Measurements from ENCODE around the gene FRMD4B. TPM values are rescaled to one million over a fixed set of nuclear protein-coding genes. Genes with fewer than 3 reads are reported as not detected.

Gene FRMD4B
- polyA plus RNA-seq, 1 experiment, result 0.09 TPM

GRCh38 chr3:69368129-69368741, 17.7 kb downstream of the FRMD4B start:
- TF ChIP-seq CTCF (IDR thresholded peaks at IDR 0.05; ENCODE audit: insufficient read depth, low read depth, low read length), result no peak
- ChIA-PET CTCF (interaction anchor here (1.2 kb wide), 1 partner anchor 58 kb away, joined by 4 read pairs; no protein-coding TSS in a partner anchor), POLR2A (no interaction called here)
- no peaks in the 10 kb centered on the region for H3K27me3 ChIP-seq (ENCODE audit: control insufficient read depth, insufficient read depth, low read length)
- no peak for DNase-seq (ENCODE audit: low read depth)
- no peak overlapping the region for H3K4me3 ChIP-seq (ENCODE audit: low read depth, low read length)
- H3K36me3 ChIP-seq (ENCODE audit: control insufficient read depth, insufficient read depth, low read length), result no peaks in the 10 kb centered on the region

- CTCF ChIA-PET, result no interaction called here
- DNase-seq (ENCODE audit: low read depth), result no peak
- H3K27me3 ChIP-seq (ENCODE audit: control insufficient read depth, insufficient read depth, low read length), result no peaks in the 10 kb centered on the region
- POLR2A ChIA-PET, result no interaction called here
- H3K4me3 ChIP-seq (ENCODE audit: low read depth, low read length), result no peak overlapping the region
- TF ChIP-seq CTCF (IDR thresholded peaks at IDR 0.05; ENCODE audit: insufficient read depth, low read depth, low read length), result no peak
- H3K36me3 ChIP-seq (ENCODE audit: control insufficient read depth, insufficient read depth, low read length), result no peaks in the 10 kb centered on the region
Observed at GRCh38 chr3:69367586-69367985, 18.3 kb downstream of the FRMD4B start.

GRCh38 chr3:69364354-69364753, 21.5 kb downstream of the FRMD4B start:
- DNase-seq (ENCODE audit: low read depth), result peak; percentile 16
- H3K4me3 ChIP-seq (ENCODE audit: low read depth, low read length), result no peak overlapping the region
- no peaks in the 10 kb centered on the region; the same call in 1 of the 2 replicates for H3K27me3 ChIP-seq (ENCODE audit: control insufficient read depth, insufficient read depth, low read length)
- TF ChIP-seq CTCF (IDR thresholded peaks at IDR 0.05; ENCODE audit: insufficient read depth, low read depth, low read length), result no peak
- POLR2A ChIA-PET, result no interaction called here
- CTCF ChIA-PET, result no interaction called here
- no peaks in the 10 kb centered on the region for H3K36me3 ChIP-seq (ENCODE audit: control insufficient read depth, insufficient read depth, low read length)

GRCh38 chr3:69360690-69361089, 25.2 kb downstream of the FRMD4B start:
- no peak for DNase-seq (ENCODE audit: low read depth)
- Histone ChIP-seq H3K4me3 (ENCODE audit: low read depth, low read length) (no peak overlapping the region), H3K36me3 (ENCODE audit: control insufficient read depth, insufficient read depth, low read length) (no peaks in the 10 kb centered on the region), H3K27me3 (ENCODE audit: control insufficient read depth, insufficient read depth, low read length) (no peaks in the 10 kb centered on the region; the same call in 1 of the 2 replicates)
- TF ChIP-seq CTCF (IDR thresholded peaks at IDR 0.05; ENCODE audit: insufficient read depth, low read depth, low read length), result no peak
- ChIA-PET CTCF (no interaction called here), POLR2A (no interaction called here)

GRCh38 chr3:69359916-69360315, 26.0 kb downstream of the FRMD4B start:
- no peak overlapping the region for H3K4me3 ChIP-seq (ENCODE audit: low read depth, low read length)
- no peaks in the 10 kb centered on the region for H3K36me3 ChIP-seq (ENCODE audit: control insufficient read depth, insufficient read depth, low read length)
- DNase-seq (ENCODE audit: low read depth), result no peak
- H3K27me3 ChIP-seq (ENCODE audit: control insufficient read depth, insufficient read depth, low read length), result no peaks in the 10 kb centered on the region; the same call in 1 of the 2 replicates
- CTCF ChIA-PET, result no interaction called here
- TF ChIP-seq CTCF (IDR thresholded peaks at IDR 0.05; ENCODE audit: insufficient read depth, low read depth, low read length), result no peak
- POLR2A ChIA-PET, result no interaction called here

Data from BJ (cell line).